HEK293T (cell line): Measurements from ENCODE around the gene CDK17.
"Not testable (repeated sequence)": the region's sequence is repeated elsewhere in the genome, so short reads cannot be mapped to it uniquely, and the experiment has no call there.

Experiments used
- CTCF ChIA-PET: fragments of 350-600 bp; formaldehyde crosslinking; extraction: SDS; loops from one replicate; lab custom pipeline; 2021; ENCODE audit warnings: antibody characterized with exemption, inconsistent platforms; lab: Yijun Ruan, JAX
- POLR2A ChIA-PET: fragments of 350-600 bp; formaldehyde crosslinking; extraction: SDS; loops from one replicate; lab custom pipeline; 2020; ENCODE audit warnings: antibody characterized with exemption, inconsistent platforms; lab: Yijun Ruan, JAX
- DNase-seq: peaks from one replicate; pipeline ENCODE4 v3.0.0; 2012; ENCODE audit warnings: mixed read lengths; ENCODE audit errors: extremely low spot score
- ARNT ChIP-seq: fragments of 450-650 bp; IDR thresholded peaks from 2 replicates; pipeline ENCODE4 v1.6.1; 2017; ENCODE audit warnings: mild to moderate bottlenecking
- BHLHE40 ChIP-seq: fragments of 450-650 bp; IDR thresholded peaks from 2 replicates; pipeline ENCODE4 v1.6.1; 2016; ENCODE audit warnings: mild to moderate bottlenecking, moderate library complexity, borderline replicate concordance
- CTBP1 ChIP-seq: fragments of 450-650 bp; IDR thresholded peaks from 2 replicates; pipeline ENCODE4 v1.6.1; 2016; ENCODE audit warnings: borderline replicate concordance
- ELF4 ChIP-seq: fragments of 450-650 bp; IDR thresholded peaks from 2 replicates; pipeline ENCODE4 v1.6.1; 2017; ENCODE audit warnings: antibody characterized with exemption
- FOXA1 ChIP-seq: fragments of 450-650 bp; IDR thresholded peaks from 2 replicates; pipeline ENCODE4 v1.6.1; 2016; ENCODE audit warnings: mild to moderate bottlenecking
- FOXK2 ChIP-seq: fragments of 450-650 bp; IDR thresholded peaks from 2 replicates; pipeline ENCODE4 v1.6.1; 2016; ENCODE audit warnings: mild to moderate bottlenecking
- FOXM1 ChIP-seq: fragments of 450-650 bp; IDR thresholded peaks from 2 replicates; pipeline ENCODE4 v1.6.1; 2017; ENCODE audit warnings: mild to moderate bottlenecking, borderline replicate concordance
- HDGF ChIP-seq: fragments of 450-650 bp; IDR thresholded peaks from 2 replicates; pipeline ENCODE4 v1.6.1; 2017; ENCODE audit warnings: antibody characterized with exemption, borderline replicate concordance
- L3MBTL2 ChIP-seq: fragments of 450-650 bp; conservative IDR thresholded peaks from 2 replicates; pipeline ENCODE4 v1.6.1; 2016; ENCODE audit warnings: mild to moderate bottlenecking
- LEF1 ChIP-seq: fragments of 450-650 bp; IDR thresholded peaks from 2 replicates; pipeline ENCODE4 v1.6.1; 2017; ENCODE audit warnings: mild to moderate bottlenecking, borderline replicate concordance
- NFRKB ChIP-seq: fragments of 450-650 bp; IDR thresholded peaks from 2 replicates; pipeline ENCODE4 v1.6.1; 2016; ENCODE audit warnings: mild to moderate bottlenecking, moderate library complexity
- PKNOX1 ChIP-seq: fragments of 450-650 bp; IDR thresholded peaks from 2 replicates; pipeline ENCODE4 v1.6.1; 2016
- SP1 ChIP-seq: fragments of 450-650 bp; IDR thresholded peaks from 2 replicates; pipeline ENCODE4 v1.6.1; 2017
- SUZ12 ChIP-seq: fragments of 450-650 bp; IDR thresholded peaks from 2 replicates; pipeline ENCODE4 v1.6.1; 2016; ENCODE audit warnings: mild to moderate bottlenecking
- TARDBP ChIP-seq: fragments of 450-650 bp; IDR thresholded peaks from 2 replicates; pipeline ENCODE4 v1.6.1; 2016
- ZNF384 ChIP-seq: fragments of 450-650 bp; IDR thresholded peaks from 2 replicates; pipeline ENCODE4 v1.6.1; 2016

CDK17 gene

GRCh38 chr12:96322720-96323119 is 77.5 kb downstream of the CDK17 start:
- CTCF ChIA-PET: no interaction called here
- TF ChIP-seq LEF1 (no peak), ARNT (no peak), ZNF384 (no peak), FOXK2 (no peak), PKNOX1 (no peak), ELF4 (no peak), HDGF (no peak)
- POLR2A ChIA-PET: no interaction called here
- no peak for DNase-seq

- POLR2A ChIA-PET: no interaction called here
- TF ChIP-seq ZNF384 (no peak), PKNOX1 (no peak), FOXM1 (no peak), TARDBP (no peak), FOXA1 (no peak), CTBP1 (no peak), L3MBTL2 (no peak), BHLHE40 (no peak), ARNT (no peak), SUZ12 (no peak), NFRKB (no peak), HDGF (no peak), ELF4 (no peak)
- DNase-seq: no peak
- CTCF ChIA-PET: no interaction called here
Measured at GRCh38 chr12:96321941-96322340, 78.3 kb downstream of the CDK17 start.

GRCh38 chr12:96317801-96318200 is 82.4 kb downstream of the CDK17 start:
- DNase-seq, POLR2A ChIA-PET, CTCF ChIA-PET: not testable (repeated sequence)

GRCh38 chr12:96315741-96316481 is 84.3 kb downstream of the CDK17 start:
- peak; percentile 81; the same call in 1 of the 2 replicates for TF ChIP-seq ZNF384
- CTCF ChIA-PET: interaction anchor here (1.0 kb wide), 1 partner anchor 14 kb away, joined by 3 read pairs; no protein-coding TSS in a partner anchor
- POLR2A ChIA-PET: not testable (repeated sequence)
- peak; percentile 11 for DNase-seq

GRCh38 chr12:96314723-96315122 is 85.5 kb downstream of the CDK17 start:
- TF ChIP-seq BHLHE40 (no peak), SUZ12 (no peak), LEF1 (no peak), CTBP1 (no peak), ARNT (no peak), SP1 (no peak), FOXA1 (no peak), HDGF (no peak), L3MBTL2 (no peak), ZNF384 (no peak), ELF4 (no peak), NFRKB (no peak), TARDBP (no peak), FOXM1 (no peak), FOXK2 (no peak), PKNOX1 (no peak)
- DNase-seq: no peak
- ChIA-PET CTCF (no interaction called here), POLR2A (no interaction called here)

- TF ChIP-seq LEF1: no peak
- CTCF ChIA-PET: no interaction called here
- no peak for DNase-seq
- POLR2A ChIA-PET: no interaction called here
Measured at GRCh38 chr12:96313606-96314005, 86.6 kb downstream of the CDK17 start.

GRCh38 chr12:96311191-96311590 is 89.0 kb downstream of the CDK17 start:
- CTCF ChIA-PET: no interaction called here
- POLR2A ChIA-PET: no interaction called here
- TF ChIP-seq SP1: no peak

GRCh38 chr12:96310067-96310466 is 90.2 kb downstream of the CDK17 start:
- CTCF ChIA-PET: no interaction called here
- DNase-seq: no peak
- POLR2A ChIA-PET: no interaction called here
- TF ChIP-seq ARNT: no peak
- TF ChIP-seq SUZ12: no peak
- no peak for TF ChIP-seq PKNOX1
- TF ChIP-seq HDGF: no peak
- no peak for TF ChIP-seq FOXM1
- no peak for TF ChIP-seq CTBP1
- no peak for TF ChIP-seq BHLHE40
- no peak for TF ChIP-seq L3MBTL2
- TF ChIP-seq ELF4: no peak
- no peak for TF ChIP-seq FOXK2
- no peak for TF ChIP-seq SP1

More at GRCh38 chr12:96311191-96311590, 89.0 kb downstream of the CDK17 start:
- no peak for DNase-seq
